HG02759 (cell line): Measurements from ENCODE around the gene GTF2H4.
"Not testable (repeated sequence)": the region's sequence is repeated elsewhere in the genome, so short reads cannot be mapped to it uniquely, and the experiment has no call there.

Source experiments
- ATAC-seq: cut with Tn5 transposase; IDR thresholded peaks from one replicate; pipeline ENCODE4 v1.9.1; 2021; ENCODE audit warnings: mild to moderate bottlenecking, moderate library complexity; ENCODE audit not compliant: unreplicated experiment

Gene GTF2H4

GRCh38 chr6:30893666-30894065, 14.3 kb upstream of the GTF2H4 start:
- no peak for ATAC-seq

DNA sequence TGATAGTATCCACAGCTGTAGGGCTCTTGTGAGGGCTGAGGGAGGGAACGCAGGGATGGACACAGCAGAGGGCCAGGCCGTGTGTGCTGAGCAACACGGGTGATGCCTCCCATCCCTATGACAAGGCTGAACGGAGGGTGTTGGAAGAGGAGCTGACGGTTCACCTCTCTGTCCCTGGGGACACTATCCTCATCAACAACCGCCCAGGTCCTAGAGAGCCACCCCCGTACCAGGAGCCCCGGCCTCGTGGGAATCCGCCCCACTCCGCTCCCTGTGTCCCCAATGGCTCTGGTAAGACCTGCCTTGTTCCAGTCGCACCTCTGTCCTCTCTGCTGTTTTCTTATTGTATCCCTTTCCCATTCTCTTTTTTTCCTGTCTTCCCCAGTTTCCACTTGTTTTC, 13.6 kb upstream of the GTF2H4 start:
- no peak for ATAC-seq

GRCh38 chr6:30894935-30895334, 13.1 kb upstream of the GTF2H4 start:
- ATAC-seq, result no peak

DNA sequence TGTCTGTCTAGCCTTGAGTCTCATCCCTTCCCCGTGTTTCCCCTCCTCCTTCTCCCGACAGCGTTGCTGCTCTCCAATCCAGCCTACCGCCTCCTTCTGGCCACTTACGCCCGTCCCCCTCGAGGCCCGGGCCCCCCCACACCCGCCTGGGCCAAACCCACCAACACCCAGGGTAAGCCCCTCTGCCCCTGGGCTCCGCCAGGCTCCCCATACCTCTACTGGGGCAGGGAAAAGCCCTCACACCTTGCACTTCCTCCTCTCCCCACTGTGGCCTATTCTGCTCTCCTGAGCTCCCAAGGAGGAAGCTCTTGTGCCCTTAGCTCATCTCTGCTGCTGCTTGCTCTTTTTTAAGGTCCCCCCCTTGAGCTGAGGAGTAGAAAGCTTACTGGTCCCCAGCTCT, 12.7 kb upstream of the GTF2H4 start:
- no peak for ATAC-seq

- ATAC-seq, result no peak
These were observed 11.5 kb upstream of the GTF2H4 start for GRCh38 chr6:30896541-30896940.

GRCh38 chr6:30897882-30898281, 10.1 kb upstream of the GTF2H4 start:
- ATAC-seq, result no peak

- ATAC-seq, result no peak
These were observed 9.2 kb upstream of the GTF2H4 start for GRCh38 chr6:30898750-30899360.

DNA sequence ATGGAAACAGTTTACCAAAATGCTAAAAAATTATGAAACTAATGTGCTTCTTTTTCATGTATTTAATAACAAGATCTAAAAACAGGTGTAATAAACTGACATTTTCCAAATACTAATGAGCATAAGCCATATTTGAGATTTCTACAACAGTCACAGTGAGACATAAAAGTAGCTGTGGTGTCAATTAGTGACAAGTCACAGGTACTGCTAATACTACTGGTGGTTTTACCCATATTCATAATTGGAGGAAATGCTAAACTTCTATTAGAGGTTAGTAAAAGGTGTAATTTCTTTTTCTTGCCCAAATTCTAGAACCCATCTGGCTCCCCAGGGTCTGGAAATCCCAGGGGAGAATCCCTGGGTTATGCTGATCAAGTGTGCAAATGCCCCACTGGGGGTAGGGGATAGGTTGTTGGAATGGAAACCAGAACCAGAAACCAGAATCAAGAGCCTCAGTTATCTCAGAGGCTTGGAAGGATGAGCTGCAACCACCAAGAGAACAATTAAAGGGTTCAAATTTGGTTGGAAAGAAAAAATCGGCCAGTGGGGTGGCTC, 7.1 kb upstream of the GTF2H4 start:
- no peak for ATAC-seq

DNA sequence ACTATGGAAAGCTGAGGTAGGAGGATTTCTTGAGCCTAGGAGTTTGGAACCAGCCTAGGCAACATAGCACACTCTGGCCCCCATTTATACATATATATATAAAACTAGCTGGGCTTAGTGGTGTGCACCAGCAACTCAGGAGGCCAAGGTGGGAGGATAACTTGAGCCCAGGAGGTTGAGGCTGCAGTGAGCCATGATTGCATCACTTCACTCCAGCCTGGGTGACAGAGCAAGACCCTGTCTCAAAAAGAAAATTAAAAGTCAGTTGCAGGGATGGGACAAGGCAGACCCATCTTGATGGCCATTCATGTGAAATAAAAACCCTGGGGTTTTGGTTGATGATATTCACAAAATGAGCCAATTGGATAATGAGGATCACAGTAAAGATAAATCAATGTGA, 6.6 kb upstream of the GTF2H4 start:
- ATAC-seq, result no peak

DNA sequence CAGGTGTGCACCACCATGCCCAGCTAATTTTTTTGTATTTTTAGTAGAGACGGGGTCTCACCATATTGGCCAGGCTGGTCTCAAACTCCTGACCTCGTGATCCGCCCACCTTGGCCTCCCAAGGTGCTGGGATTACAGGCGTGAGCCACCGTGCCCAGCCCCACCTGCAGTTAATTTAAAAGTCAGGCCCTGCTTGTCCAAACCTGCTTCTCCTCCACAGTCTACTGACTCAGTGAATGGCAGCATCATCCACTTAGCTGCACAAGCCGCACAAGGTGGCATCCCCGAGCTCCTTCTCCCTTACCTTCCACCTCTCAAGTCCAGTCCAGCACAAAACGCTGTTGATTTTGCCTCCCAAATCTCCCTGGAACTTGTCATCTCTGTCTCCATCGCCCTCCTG, 5.8 kb upstream of the GTF2H4 start:
- not testable (repeated sequence) for ATAC-seq

GRCh38 chr6:30902709-30903108, 5.3 kb upstream of the GTF2H4 start:
- ATAC-seq, result no peak

DNA sequence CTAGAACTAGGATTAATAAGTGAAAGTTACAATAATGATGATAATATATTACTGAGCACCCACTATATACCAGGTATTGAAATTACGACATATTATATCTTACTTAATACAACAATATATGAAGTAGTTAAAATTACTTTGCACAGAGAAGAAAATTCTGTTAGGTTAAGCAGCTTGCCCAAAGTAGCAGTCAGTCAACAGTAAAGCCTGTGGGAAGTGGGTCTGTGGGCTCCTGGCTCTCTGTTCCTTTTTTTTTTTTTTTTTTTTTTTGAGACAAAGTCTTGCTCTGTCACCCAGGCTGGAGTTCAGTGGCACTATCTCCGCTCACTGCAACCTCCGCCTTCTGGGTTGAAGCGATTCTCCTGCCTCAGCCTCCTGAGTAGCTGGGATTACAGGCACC, 4.8 kb upstream of the GTF2H4 start:
- ATAC-seq, result no peak

DNA sequence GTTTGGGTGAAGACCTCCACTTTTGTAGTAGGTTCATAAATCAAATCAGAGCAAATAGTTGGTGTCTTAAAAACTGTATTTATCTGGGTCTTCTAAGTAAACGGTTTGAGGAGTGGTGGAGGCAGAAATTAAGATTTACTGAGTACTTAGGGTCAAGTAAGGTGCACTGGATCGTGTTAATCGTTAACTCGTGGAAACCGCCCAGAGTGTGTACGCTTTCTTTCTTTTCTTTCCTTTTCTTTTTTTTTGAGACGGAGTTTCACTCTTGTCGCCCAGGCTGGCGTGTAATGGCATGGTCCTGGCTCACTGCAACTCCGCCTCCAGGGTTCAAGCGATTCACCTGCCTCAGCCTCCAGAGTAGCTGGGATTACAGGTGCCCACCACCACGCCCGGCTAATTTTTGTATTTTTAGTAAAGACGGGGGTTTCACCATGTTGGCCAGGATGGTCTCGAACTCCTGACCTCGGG, 683 bp upstream of the GTF2H4 start:
- not testable (repeated sequence) for ATAC-seq

- ATAC-seq, result no peak
These were observed 693 bp downstream of the GTF2H4 start for GRCh38 chr6:30908700-30909099.

DNA sequence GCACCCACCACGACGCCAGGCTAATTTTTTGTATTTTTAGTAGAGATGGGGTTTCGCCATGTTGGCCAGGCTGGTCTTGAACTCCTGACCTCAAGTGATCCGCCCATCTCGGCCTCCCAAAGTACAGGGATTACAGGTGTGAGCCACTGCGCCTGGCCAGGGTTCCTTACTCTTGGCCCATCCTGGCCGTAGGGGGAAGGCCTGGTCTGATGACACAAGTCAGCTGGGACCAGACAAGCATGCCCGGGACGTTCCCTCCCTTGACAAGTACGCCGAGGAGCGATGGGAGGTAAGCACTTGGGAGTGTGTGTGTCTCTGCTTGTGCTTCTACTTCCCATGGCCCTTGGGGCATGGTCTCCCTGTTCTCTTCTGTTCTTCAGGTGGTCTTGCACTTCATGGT, 2.5 kb downstream of the GTF2H4 start:
- not testable (repeated sequence) for ATAC-seq

DNA sequence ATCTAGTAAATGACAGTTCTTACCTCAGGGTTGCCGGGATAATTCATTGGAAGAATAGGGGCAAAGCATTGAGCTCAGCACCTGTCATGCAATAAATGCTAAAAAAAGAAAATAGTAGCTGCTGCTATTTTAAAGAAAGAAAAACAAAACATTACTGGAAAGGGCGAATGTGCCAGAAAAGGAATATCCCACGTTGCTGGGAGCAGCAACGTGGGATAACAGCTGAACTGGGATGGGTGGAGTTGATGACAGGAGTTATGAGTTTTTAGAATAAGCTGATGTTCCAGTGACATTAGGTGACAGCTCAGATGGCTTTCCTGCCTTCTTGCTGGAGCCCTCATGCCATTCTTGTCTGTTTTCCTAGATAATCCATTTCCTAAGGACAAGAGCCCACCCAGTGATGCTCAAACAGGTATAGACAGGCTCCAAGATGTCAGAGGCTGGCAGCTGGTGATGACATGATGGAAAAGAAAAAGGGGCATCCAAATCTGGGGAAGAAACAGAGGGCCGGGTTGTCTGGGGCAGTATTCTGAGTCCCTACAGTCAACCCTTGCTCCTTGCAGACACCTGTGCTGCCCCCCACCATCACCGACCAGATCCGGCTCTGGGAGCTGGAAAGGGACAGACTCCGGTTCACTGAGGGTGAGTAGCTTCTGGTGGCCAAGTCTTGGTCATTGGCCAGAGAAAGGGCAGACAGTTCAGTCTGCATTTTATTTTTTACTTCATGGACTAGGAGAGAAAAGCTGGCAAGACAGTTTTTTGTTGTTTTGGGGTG, 4.9 kb downstream of the GTF2H4 start:
- ATAC-seq, result no peak

GRCh38 chr6:30913721-30914075, 5.7 kb downstream of the GTF2H4 start:
- no peak for ATAC-seq

DNA sequence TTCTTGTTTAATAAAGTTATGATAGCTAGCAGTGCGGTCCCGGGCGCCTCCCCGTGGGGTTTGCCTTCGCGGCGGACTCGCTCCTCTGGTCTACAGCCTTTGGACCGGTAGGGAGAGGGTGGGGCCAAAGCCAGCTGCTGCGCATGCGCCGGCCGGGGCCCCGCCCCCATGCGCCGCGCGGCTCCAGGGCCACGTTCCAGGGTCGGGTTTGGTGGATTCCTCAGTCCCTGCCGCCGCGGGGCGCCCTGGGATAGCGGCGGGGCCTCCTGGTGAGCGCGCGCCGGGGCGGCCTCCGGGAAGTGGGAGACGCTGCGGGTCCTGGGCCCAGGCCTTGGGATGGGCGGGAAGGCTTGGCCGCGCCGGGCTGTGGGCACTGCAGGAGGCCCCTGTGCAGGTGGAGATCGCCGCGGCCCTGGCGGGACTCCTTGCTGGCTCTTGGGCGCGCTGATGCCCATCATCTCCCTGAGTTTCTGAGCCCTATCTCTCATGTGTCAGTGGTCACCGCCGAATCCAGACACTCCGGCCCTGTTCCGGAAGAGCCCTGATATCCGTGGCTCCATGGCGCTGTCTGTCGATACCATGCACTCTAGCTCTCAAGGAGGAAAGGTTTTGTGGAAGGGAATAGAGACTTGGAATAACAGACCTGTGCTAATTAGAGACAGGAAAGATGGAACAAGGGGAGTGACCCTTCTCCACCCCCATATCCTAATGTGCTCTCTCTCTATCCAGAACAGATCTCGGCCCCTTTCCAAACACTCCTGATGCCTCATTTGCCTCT, 6.3 kb downstream of the GTF2H4 start, which contains the start of gene VARS2:
TSS of gene VARS2 (plus strand) at position 163 of the 778 bp plus-strand sequence. CDS start at position 762, 599 bp downstream.
- peak; percentile 96 for ATAC-seq

DNA sequence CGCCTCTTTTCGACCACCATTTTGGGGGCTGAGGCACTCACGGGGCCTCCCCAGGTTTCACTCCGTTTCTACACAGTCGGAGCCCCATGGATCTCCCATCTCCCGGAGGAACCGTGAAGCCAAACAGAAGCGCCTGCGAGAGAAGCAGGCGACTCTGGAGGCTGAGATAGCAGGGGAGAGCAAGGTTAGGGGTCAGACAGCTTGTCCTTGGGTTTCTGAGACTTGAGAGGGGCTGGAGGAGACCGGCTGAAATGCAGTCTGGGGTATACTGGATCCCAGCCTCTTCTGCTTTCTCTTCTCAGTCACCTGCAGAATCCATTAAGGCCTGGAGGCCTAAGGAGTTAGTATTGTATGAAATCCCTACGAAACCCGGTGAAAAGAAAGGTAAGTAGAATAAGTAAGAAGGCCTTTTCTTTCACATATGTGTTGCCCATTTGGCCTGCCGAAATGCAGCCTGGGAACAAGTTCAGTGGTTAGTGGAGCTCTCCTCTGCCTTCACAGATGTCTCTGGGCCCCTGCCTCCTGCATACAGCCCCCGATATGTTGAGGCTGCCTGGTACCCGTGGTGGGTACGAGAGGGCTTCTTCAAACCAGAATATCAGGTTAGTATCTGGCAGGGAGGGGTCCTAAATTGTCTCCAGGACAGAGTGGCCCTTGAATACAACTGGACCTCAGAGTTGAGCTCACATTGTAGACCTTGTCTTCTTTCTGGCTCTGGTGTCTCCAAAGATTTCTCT, 7.0 kb downstream of the GTF2H4 start:
- ATAC-seq, result no peak

DNA sequence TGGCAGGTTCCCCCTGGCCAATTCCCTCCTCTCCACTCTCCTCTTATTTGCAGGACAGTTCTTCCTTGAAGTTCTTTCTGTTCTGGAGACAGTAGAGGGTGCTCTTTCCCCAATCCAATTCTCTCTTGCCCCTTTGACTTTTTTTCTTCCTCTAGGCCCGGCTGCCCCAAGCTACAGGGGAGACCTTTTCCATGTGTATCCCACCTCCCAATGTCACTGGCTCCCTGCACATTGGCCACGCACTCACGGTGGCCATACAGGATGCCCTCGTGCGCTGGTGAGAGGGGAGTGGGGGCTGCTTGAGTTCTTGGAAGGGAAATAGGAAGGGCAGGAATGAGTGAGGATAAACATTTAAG, 7.6 kb downstream of the GTF2H4 start:
- no peak for ATAC-seq

GRCh38 chr6:30917041-30917440, 9.0 kb downstream of the GTF2H4 start:
- no peak for ATAC-seq
